Measurements from ENCODE around the gene USP28. TPM values are rescaled to one million over a fixed set of nuclear protein-coding genes. Genes with fewer than 3 reads are reported as not detected.

USP28 gene
- total RNA-seq, 4 donors from 2014 or later = 13.4 to 19.6 (median 14.1) TPM

DNA sequence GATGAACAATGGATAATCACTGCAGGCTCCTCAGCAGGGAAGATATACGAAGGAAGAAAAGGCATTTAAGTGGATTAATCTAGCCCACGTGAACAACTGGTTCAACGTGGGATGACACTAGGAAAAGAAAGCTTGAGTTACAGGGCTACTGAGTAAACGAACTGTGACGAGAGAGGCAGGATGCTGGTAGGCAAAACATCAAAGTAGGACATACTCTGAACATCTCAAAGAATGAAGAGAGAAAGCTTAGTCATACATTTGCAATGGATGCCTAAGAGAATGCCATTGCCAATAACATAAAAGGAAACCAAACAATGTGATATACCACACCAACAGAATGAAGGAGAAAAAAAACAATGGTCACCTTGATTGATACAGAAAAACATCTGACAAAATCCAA is 12.9 kb downstream of the USP28 start:
- Histone ChIP-seq H3K9me3 (no peaks in the 10 kb centered on the region), H3K4me3 (no peak overlapping the region), H3K27me3 (no peaks in the 10 kb centered on the region), H3K4me1 (peaks cover 15% of the 10 kb centered on the region), H3K27ac (no peak overlapping the region), H3K36me3 (no peaks in the 10 kb centered on the region)
- WGBS = 74% methylated on average over 5 of the region's 5 CpGs
- TF ChIP-seq POLR2A (IDR thresholded peaks at IDR 0.05) (no peak), EP300 (IDR thresholded peaks at IDR 0.05) (no peak), POLR2AphosphoS5 (IDR thresholded peaks at IDR 0.05) (no peak)
- TF ChIP-seq, protein P1, sequence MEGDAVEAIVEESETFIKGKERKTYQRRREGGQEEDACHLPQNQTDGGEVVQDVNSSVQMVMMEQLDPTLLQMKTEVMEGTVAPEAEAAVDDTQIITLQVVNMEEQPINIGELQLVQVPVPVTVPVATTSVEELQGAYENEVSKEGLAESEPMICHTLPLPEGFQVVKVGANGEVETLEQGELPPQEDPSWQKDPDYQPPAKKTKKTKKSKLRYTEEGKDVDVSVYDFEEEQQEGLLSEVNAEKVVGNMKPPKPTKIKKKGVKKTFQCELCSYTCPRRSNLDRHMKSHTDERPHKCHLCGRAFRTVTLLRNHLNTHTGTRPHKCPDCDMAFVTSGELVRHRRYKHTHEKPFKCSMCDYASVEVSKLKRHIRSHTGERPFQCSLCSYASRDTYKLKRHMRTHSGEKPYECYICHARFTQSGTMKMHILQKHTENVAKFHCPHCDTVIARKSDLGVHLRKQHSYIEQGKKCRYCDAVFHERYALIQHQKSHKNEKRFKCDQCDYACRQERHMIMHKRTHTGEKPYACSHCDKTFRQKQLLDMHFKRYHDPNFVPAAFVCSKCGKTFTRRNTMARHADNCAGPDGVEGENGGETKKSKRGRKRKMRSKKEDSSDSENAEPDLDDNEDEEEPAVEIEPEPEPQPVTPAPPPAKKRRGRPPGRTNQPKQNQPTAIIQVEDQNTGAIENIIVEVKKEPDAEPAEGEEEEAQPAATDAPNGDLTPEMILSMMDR (IDR thresholded peaks at IDR 0.05) = no peak
- DNase-seq (ENCODE audit: low spot score in 2 of 2) = no peak

DNA sequence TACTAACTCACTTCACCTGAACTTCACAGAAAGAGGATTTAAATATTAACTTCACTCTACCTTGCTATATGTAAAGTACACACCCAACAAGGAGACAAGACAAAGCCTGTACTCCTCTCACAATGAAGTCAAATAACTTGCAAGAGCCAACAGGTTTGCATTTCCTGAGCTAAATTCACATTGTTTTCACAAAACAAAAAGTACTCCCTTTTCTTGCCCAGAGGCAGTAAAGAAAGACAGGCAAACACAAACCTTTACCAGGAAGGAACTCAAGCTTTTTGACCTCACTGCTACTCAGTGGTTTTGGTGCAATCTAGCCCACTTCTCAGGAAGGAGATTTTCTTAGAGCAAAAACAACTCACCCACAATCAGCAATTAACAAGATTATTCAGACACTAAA is 15.7 kb downstream of the USP28 start:
- no peaks in the 10 kb centered on the region for H3K27me3 ChIP-seq
- H3K27ac ChIP-seq = no peak overlapping the region
- no peak overlapping the region for H3K4me3 ChIP-seq
- no peaks in the 10 kb centered on the region for H3K36me3 ChIP-seq
- DNase-seq (ENCODE audit: low spot score in 2 of 2) = no peak
- TF ChIP-seq POLR2A (IDR thresholded peaks at IDR 0.05) = no peak
- TF ChIP-seq, protein P1 (IDR thresholded peaks at IDR 0.05) = no peak
- no peak for TF ChIP-seq EP300 (IDR thresholded peaks at IDR 0.05)
- no peak for TF ChIP-seq POLR2AphosphoS5 (IDR thresholded peaks at IDR 0.05)
- H3K4me1 ChIP-seq = peaks cover 15% of the 10 kb centered on the region
- H3K9me3 ChIP-seq = no peaks in the 10 kb centered on the region

DNA sequence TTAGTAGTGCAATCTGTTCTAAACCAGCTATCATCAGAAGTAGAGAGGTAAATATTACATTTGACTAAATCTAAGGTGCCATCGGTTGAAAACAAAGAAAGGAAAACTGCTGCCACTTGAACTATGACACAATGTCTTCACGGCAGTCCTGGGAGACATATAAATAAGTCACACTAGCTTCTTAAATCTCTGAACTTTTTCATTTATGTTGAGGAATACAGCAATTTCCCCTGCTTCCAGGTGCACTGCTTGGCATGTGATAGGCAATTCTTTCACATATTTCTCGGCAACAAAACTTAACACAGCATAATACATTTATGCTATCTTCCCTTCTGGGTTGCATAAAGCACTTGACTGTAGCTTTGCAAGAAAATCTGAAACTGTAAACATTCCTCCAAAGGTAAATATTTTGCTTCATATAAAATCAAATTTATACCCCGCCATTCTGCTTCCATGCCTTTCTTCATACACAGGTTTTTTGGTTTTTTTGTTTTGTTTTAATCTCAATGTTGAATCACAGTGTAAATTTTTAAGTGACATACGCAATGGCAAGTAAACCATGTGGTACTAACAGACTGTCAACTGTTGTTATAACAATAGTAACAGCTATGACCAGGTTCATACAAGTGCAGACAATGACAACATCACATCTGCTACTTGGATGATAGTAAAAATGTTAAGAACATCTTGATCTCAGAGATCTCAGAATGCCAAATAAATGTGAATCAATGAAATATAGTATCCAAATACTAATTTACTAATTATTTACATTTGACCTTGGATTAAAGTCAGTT is 18.2 kb downstream of the USP28 start:
- Histone ChIP-seq H3K36me3 (peaks cover 9% of the 10 kb centered on the region), H3K9me3 (no peaks in the 10 kb centered on the region), H3K4me1 (peaks cover 15% of the 10 kb centered on the region), H3K27ac (no peak overlapping the region), H3K27me3 (no peaks in the 10 kb centered on the region), H3K4me3 (no peak overlapping the region)
- TF ChIP-seq POLR2A (IDR thresholded peaks at IDR 0.05) (no peak), EP300 (IDR thresholded peaks at IDR 0.05) (no peak), POLR2AphosphoS5 (IDR thresholded peaks at IDR 0.05) (no peak)
- TF ChIP-seq, protein P1 (IDR thresholded peaks at IDR 0.05) = no peak
- no peak for DNase-seq (ENCODE audit: low spot score in 2 of 2)
- 81% methylated on average over 5 of the region's 5 CpGs for WGBS

GRCh38 chr11:113855803-113856202 is 19.6 kb downstream of the USP28 start:
- WGBS = 97% methylated on average over 6 of the region's 6 CpGs
- no peaks in the 10 kb centered on the region for H3K27me3 ChIP-seq
- DNase-seq (ENCODE audit: low spot score in 2 of 2) = no peak

DNA sequence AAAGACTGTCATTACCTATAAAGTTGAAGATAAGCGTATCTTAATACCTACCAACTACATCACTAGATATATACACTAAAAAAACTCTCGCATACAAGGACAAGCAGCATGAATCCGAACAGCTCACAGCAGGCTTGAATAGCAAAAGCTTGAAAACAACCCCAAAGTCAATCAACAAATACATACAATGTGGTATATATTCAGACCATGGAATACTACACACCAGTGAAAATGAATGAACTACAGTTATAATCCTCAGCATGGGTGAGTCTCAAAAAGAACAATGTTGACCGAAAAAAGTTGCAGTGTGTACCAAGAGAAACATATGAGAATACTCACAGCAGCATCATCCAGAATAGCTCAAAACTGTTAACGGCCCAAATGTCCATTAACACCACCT is 25.2 kb downstream of the USP28 start:
- DNase-seq (ENCODE audit: low spot score in 2 of 2) = no peak
- TF ChIP-seq, protein P1 (IDR thresholded peaks at IDR 0.05) = no peak
- TF ChIP-seq EP300 (IDR thresholded peaks at IDR 0.05) = no peak
- no peak for TF ChIP-seq POLR2A (IDR thresholded peaks at IDR 0.05)
- no peak for TF ChIP-seq POLR2AphosphoS5 (IDR thresholded peaks at IDR 0.05)

More at GRCh38 chr11:113855803-113856202, 19.6 kb downstream of the USP28 start:
- no peak for TF ChIP-seq EP300 (IDR thresholded peaks at IDR 0.05)
- TF ChIP-seq POLR2AphosphoS5 (IDR thresholded peaks at IDR 0.05) = no peak
- TF ChIP-seq, protein P1 (IDR thresholded peaks at IDR 0.05) = no peak
- no peak for TF ChIP-seq POLR2A (IDR thresholded peaks at IDR 0.05)
- Histone ChIP-seq H3K36me3 (peaks cover 23% of the 10 kb centered on the region), H3K4me3 (no peak overlapping the region), H3K4me1 (peaks cover 15% of the 10 kb centered on the region), H3K27ac (no peak overlapping the region), H3K9me3 (no peaks in the 10 kb centered on the region)

More for the DNA sequence above, 25.2 kb downstream of the USP28 start:
- Histone ChIP-seq H3K27ac (no peak overlapping the region), H3K9me3 (no peaks in the 10 kb centered on the region), H3K4me1 (no peaks in the 10 kb centered on the region), H3K27me3 (no peaks in the 10 kb centered on the region), H3K4me3 (no peak overlapping the region), H3K36me3 (peaks cover 41% of the 10 kb centered on the region)
- WGBS = 95% methylated on average over 5 of the region's 5 CpGs
